Effector CD4-positive, alpha-beta T cell (primary cell): ENCODE measurements around the gene ADCY4.
A peak's percentile ranks its signal among the peaks of the same experiment; 100 is the strongest.

ENCODE experiments used
- DNase-seq: peaks from one replicate; pipeline ENCODE4 v3.0.0-alpha.2; 2020

Gene ADCY4

GRCh38 chr14:24314377-24315193 is 20.3 kb downstream of the ADCY4 start:
- DNase-seq = no peak

GRCh38 chr14:24313913-24314312 is 21.0 kb downstream of the ADCY4 start:
- DNase-seq = no peak

- no peak for DNase-seq
Observed at GRCh38 chr14:24312736-24313507, 21.9 kb downstream of the ADCY4 start.

GRCh38 chr14:24311837-24312615 is 22.8 kb downstream of the ADCY4 start:
- no peak for DNase-seq

GRCh38 chr14:24310646-24311604 is 23.9 kb downstream of the ADCY4 start, which contains the start of gene LTB4R:
Gene LTB4R, plus strand, starts transcription at chr14:24311502. Its CDS starts 4,150 bp downstream, at chr14:24315652.
- DNase-seq = peak; percentile 59

GRCh38 chr14:24310265-24310645 is 24.6 kb downstream of the ADCY4 start:
- no peak for DNase-seq

GRCh38 chr14:24309538-24310264 is 25.2 kb downstream of the ADCY4 start, which contains the start of gene LTB4R2:
Gene LTB4R2, plus strand, starts transcription at chr14:24310140. Its CDS starts 525 bp downstream, at chr14:24310665.
- DNase-seq = no peak

GRCh38 chr14:24308342-24309124 is 26.3 kb downstream of the ADCY4 start:
- no peak for DNase-seq

- DNase-seq = peak; percentile 45
Observed at GRCh38 chr14:24307575-24308341, 27.1 kb downstream of the ADCY4 start, which contains the start of gene CIDEB. Gene CIDEB, minus strand, starts transcription at chr14:24307977. Its CDS starts 119 bp downstream, at chr14:24307858.

- DNase-seq = no peak
Observed at GRCh38 chr14:24307156-24307574, 27.7 kb downstream of the ADCY4 start.

GRCh38 chr14:24304019-24304387 is 30.9 kb downstream of the ADCY4 start:
- no peak for DNase-seq

- no peak for DNase-seq
Observed at GRCh38 chr14:24300326-24300980, 34.4 kb downstream of the ADCY4 start.

GRCh38 chr14:24299255-24300191 is 35.3 kb downstream of the ADCY4 start, which contains the start of the genes DHRS1 and NOP9:
Gene DHRS1, minus strand, starts transcription at chr14:24299780. Its CDS starts 674 bp downstream, at chr14:24299106.
Gene NOP9, plus strand, starts transcription at chr14:24299850. Its CDS starts 105 bp downstream, at chr14:24299955.
- peak; percentile 92 for DNase-seq

- DNase-seq = no peak
Observed at GRCh38 chr14:24298892-24299254, 36.0 kb downstream of the ADCY4 start.

- no peak for DNase-seq
Observed at GRCh38 chr14:24297190-24297964, 37.5 kb downstream of the ADCY4 start.

- peak; percentile 66 for DNase-seq
Observed at GRCh38 chr14:24296341-24297157, 38.3 kb downstream of the ADCY4 start.
